ENCODE results near the gene CCDC57.

The CCDC57 gene

DNA sequence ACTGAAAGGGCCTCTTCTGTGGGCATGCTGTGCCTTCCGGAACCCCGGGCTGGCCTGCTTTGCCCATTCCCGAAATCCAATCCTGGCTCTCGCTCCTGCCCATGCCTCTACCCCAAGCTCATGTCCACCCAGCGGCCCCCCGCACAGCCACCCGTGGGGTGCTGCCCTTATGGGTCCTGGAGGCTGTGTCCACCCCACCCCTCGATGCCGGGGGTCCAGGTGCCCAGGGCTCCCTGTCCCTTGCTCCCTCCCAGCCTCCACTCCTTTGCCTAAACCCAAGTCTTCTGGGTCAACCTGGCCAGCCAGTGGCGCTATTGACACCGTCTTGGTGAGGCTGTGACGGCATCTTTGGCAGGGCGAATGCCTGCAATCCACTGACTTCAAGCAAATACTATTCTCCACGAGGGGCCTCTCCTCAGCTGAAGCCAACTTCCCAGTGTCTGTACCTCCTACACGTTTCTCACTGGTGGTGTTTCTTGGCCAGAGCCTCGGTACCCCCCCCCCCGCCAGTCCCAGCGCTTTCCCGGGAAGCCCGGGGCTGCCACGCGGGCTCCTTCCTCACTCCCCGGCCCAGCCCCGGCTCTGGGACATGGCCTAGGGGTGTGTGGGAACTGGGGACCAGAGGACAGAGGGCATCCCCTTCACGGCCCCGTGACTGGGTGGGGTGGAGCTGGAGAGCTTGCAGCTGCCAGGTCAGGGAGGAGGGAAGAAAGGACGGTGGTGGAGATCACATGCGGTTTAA lies 134.9 kb downstream of the CCDC57 start:
- DNase-seq = no peak

DNA sequence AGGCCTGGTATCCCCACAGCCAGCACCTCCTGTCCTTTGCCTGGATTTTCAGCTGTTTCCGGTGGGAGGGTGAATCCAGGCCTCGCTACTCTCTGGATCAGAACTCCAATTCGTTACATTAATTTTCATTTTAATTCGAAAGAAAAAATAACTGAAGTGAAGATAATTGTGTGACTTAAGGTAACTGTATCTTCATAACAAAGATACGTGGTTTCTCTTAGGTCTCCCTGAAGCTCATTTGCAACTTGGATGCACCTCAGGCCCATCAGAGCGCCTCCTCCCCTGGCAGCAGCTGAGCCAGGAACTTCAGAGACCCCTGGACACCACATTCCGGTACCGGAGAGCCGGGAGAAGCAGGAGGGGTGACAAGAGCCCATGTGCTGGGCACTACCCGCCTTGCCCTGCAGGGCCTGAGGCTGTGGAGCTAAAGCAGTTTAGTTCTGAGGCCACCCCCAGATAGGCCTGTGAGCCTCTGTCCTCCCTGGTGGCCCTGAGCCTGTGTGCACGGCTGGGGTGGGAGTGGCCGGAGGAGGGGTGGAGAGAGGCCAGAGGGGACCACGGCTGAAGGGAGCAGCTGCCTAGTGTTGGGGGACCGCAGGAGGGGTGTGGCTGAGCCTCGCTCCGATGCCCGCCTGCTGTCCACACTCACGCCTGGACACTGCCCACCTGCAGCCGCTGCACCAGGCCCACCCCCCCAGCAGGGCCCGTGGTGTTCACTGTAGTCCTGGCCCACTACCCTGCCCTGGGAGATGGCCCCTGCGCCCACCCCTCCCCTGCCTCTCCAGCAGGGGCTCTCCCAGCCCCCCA lies 135.7 kb downstream of the CCDC57 start:
- no peak for DNase-seq

DNA sequence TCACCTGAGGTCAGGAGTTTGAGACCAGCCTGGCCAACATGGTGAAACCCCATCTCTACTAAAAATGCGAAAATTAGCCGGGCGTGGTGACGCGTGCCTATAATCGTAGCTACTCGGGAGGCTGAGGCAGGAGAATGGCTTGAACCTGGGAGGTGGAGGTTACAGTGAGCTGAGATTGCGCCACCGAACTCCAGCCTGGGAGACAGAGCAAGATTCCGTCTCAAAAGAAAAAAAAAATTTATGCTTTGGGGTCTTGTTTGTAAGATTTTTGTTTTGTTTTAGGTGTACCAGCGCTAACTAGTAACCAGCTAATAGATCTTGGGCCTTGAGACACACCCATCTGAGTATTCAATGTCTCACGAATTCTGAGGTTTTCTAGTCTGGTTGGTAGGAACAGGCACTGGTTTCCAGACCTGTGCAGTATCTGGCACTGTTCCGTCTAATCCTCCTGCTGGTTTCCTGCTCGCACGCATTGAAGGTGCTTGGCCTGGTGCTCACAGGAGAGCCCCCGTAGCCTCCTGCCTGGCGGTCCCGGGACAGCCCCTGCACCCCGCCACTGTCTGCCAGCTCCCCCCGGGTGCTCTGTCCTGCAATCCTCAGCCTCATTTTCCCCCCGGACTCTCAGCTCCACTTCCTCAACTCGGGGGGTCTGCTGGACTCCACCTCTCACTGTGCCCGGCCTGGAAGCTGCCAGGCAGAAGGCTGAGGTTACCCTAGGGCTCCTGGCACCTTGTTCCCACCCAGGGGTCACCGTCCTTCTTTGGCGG lies 136.4 kb downstream of the CCDC57 start:
- no peak for DNase-seq

DNA sequence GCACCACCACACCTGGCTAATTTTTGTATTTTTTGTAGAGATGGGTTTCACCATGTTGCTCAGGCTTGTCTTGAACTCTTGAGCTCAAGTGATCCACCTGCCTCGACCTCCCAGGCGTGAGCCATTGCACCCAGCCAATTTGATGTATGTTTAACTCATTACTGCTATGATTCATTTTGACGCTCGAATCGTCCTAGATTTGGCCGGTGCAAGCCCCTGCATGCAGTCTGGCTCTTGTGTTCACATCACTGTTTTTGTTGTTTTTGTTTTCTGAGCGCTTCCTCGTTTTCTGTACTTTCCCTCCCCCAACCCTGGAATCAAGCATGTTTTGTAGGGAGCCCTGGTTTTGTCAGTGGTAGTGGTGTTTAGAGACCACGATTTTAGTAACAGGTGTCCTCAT lies 139.2 kb downstream of the CCDC57 start:
- no peak for DNase-seq

DNA sequence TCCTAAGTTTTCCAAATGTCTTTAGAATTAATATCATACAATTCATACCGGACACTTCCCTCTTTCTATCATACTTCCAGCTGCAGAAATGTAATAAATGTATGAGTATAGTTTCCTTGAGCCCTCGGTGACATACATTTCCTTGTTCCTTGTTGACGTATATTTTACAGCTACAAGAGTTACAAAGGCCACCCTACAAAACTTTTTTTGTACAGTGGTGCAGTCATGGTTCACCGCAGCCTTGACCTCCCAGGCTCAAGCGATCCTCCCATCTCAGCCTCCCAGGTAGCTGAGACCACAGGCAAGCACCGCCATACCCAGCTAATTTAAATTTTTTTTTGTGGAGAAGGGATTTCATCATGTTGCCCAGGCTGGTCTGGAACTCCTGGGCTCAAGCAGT lies 139.8 kb downstream of the CCDC57 start:
- no peak for DNase-seq

DNA sequence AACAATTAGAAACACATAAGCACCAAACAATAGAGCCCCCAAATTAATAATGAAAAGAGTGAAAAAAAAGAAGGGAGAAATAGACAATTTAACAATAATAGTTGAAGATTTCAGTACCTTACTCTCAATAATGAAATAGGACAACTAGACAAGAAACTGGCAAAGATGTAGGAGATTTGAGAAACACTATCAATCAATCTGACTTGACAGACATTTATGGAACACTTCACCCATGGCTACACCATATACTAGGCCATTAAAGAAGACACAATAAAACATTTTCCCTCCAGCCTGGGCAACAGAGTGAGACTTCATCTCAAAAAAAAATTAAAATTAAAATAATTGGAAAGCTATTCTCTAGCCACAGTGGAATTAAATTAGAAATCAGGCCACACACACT lies 142.0 kb downstream of the CCDC57 start:
- DNase-seq = no peak

DNA sequence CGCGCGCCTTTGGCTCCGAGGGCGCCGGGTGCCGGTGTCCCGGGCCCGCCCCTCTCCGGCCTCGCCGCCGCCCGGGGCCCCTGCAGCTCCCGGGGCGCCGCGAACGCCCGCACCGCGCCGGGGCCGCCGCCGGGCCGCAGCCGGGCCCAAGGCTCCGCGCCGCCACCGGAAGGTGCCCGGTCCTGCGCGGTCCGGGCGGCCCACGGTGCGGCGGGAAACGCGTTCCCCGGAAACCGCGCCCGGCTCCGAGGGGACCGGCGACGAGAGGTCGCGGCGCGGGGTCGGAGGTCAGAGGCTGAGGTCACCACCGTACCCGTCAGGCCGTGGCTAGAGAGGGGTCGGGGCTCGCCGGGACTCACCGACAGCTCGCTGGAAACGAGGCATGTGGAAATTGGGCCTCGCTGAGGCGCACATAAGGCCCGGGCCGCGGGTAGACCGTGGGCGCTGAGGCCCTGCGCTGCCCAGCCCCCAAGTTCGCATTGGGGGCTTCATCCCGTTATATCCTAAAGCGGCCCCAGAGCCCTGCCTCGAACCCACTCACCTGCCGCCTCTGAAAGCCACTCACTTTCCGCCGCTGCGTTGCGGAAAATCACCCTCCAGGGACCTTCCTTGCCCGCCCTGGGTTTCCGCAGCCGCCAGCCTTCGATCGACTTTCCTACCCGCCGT lies 146.9 kb downstream of the CCDC57 start, which contains the start of gene DUS1L:
TSS of gene DUS1L (minus strand) at position 167 of the 666 bp plus-strand sequence. CDS start 745 bp downstream, outside the sequence.
- peak; percentile 42 to 62 (median 50) for DNase-seq

DNA sequence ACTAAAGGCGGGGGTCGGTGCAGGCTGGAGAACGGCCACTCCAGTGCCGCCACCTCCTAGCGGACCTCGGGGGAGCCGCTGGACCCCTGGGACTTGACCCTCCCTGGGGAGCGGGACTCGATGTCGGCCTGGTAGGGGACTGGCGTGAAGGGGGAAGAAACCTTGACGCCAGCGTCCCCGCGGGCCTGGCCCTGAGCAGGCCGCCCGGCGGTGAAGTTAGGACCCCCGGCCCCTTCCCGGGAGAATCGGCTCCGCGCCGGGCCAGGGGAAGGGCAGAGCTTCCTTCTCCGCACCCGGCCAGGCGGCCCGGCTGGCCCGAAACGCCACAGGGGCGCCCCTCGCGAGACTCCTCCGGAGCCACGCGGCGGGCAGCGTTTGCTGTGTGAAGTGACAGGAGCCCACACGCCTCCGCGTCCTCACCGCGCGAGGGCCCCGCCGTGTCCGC lies 147.4 kb downstream of the CCDC57 start:
- no peak for DNase-seq

DNA sequence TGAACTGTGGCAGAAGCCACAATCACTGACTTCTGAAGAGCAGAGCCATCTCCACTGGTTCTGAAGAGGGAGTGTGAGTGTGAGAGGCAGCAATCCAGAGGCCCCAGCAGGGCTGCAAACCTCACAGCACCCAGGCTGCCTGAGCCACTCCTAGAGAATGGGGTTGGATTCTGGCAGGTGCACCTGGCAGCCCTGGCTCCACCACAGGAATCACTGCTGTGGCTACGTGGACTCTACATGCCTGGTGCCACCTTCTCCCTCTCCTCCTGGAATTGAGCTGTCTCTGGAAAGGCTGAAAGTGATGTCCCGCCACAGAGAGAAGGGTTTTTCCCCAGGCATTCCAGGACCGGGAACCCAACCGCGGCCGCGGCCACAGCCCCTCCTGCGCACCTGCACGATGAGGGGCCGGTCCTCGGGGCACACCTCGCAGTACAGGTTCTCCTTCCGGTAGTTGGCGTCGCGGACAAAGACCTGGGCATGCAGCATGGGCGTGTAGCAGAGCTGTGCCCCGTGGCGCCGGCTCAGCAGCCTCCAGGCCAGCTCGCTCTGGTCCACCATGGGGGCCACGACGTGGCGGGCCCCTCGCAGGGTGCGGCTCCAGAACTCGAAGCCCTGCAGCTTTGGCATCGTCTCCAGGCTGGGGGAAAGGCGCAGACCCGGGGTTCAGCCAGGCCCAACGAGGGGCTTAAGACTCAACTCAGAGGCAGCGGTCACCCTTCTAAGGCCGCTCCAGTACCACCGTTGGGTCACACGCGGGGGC lies 148.0 kb downstream of the CCDC57 start:
- no peak for DNase-seq

DNA sequence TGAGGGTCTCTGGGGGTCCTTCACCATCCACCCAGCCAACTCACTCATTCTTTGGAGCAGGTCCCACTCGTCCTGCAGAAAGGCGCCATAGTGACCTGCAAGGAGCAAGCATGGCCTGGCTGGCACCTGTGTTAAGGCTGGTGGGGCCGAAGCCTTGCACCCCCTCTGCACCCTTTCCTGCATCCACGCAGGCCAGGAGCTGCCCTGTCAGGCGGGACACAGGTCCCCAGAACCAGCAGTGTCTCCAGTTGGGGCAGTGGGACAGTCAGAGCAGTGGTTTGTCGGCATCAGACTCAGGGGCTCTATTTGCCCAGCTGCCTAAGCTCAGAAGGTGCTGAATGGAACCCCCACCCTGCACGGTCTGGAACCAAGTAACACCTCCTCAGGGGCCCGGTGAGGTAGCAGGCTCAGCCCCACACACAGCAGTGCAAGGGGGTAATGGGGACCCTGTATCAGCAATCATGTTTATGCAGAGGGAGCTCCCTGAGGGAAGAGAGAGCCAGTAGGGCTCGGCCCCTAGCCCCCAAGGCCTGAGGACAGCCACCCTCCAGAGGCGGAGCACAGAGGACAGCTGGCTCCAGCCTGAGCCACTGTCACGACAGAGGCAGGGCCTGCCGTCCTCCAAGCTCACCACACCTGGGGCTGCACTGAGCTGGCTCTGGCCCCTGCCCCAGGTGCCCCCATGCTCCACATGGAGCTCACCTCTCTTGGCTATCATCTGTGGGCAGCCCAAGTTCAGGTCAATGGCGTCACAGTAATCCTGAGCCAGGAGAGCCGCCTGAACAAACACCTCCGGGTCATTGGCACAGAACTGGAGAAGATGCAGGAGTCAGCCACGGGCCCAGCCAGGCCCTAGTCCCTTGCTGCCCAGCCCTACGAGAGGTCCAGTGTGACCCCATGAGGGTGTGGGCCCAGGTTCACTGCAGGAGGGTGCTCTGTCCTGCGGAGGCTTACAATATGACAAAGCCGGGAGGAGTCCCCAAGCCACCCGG lies 148.9 kb downstream of the CCDC57 start:
- DNase-seq = no peak

DNA sequence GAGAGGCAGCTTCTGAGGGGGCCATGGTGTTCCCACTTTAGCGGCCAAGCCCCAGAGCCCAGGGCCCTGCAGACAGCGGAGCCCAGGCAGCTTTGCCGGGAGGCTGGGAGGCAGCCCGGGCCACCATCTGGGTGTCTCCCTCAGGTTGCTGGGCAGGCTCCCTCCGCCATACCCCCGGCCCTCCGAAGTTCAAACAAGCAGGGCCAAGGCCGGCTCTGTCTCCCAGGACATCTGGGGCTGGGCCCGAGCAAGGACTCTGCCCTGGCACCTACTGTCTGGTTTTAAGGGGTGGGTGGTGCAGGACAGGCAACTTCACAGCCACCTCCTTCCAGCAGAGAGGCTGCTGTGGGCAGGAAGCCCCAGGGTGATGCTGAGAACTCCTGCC lies 149.7 kb downstream of the CCDC57 start:
- DNase-seq = no peak

DNA sequence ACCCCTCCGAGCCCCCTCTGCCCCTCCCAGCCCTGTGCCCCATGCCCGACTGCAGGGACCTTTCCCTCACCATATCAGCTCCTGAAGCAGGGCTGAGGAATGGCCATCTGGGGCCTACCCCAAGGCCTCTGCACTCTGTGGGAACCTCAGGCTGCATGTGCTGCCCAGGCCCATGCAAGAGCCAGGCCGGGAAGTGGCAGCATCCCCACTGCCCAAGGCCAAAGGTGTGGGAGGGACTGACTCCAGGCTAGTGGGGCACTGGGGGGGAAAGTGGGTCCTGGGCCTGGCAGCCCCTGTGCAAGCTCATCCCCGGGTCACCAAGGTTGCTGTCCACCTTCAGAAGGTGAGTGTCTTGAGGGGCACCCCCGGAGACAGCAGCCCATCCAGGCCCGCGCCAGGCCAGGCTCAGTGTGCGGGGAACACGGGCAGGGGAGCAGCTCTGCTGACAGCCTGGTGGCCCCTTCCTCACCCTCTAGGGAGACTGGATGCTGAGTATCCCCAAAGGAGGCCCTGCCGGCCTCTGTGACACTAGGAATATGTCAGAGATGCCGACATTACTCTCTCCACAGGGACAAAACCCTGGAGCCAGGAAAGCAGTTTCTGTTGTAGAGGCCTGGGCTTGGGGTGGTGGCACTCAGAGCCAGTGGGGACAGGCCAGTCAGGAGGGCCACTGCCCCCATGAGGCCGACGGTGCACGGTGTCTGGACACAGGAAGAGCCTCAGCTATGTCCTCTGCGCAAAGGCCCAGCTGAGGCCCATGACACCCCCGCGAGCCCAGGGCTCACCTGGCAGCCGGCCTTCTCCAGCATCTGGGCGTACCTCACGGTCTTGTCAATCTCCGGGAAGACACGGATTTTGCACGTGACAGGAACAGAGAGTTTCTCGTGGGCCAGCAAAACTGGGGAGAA lies 150.3 kb downstream of the CCDC57 start:
- DNase-seq = no peak

DNA sequence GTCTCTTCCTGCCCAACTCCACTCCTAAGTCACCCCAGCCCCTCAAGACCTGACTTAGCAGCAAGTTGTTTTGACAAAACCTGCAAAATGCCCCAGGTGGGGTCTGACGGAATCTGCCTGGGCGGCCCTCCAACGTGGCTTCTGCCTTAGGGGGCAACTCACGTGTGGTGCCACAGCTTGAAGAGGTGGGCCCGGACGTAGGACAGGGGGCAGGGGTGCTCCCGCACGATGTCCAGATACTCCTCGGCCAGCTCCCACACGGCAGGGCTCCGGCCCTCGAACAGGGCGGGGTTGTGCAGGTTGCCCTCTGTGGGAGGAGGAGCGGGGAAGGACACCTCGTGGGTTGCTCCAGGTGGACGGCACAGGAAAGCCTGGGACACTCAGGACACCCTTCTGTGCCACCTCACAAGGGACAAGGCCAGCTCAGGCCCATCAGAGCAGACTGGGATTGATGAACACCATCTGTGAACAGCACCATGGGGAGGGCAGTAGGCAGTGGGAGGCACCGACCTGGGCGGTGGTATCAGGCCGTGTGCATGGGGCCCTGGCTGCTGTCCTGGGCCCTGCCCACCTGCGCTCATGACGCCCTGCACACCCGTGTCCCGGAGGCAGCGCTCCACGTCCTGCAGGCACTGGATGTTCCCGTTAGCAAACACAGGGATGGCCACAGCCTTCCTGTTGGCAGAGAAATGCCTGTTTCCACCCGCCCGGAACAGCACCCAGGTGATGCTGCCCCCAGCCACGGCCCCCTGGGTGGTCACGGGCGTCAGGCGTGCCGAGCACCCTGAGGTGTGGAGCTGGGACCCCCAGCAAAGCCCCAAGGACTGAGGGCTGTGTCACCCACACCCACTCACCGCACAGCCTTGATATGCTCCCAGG lies 151.4 kb downstream of the CCDC57 start:
- no peak for DNase-seq

DNA sequence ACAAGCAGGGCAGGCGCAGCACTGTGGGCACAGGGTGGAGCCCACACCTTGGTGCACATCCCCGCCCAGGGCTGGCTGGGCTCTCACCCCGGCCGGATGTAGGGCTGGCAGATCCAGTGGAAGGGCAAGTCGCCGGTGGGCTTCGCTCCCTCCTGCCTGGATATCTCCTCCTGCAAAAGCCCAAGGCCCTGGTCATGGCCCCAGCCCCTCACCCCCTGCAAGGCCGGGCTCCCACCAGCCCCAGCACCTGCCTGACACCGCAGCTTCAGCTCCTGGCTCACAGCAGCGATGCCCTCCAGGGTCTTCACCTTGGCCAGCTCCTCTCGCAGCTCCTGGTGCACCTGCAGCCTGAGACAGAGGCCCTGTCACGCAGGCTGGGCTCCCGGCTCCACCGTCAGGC lies 152.0 kb downstream of the CCDC57 start:
- DNase-seq = no peak

DNA sequence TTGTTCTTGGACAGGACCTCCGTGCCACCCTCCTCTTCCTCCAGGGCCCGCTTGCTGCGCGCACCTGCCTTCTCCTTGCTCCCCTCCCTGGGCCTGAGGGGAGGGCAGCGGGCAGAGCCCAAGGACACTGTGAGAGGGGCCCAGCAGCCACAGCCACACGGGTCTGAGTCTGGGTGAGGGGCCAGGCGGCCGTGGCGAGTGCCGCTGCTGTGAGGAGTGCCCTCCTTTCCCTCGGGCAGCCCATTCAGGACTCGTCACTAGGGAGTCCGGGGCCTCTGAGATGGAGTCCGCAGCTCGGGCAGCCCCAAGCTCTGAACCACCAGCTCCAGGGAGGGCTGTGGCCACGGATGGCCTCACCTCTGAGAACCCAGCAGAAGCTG lies 152.7 kb downstream of the CCDC57 start:
- DNase-seq = no peak

DNA sequence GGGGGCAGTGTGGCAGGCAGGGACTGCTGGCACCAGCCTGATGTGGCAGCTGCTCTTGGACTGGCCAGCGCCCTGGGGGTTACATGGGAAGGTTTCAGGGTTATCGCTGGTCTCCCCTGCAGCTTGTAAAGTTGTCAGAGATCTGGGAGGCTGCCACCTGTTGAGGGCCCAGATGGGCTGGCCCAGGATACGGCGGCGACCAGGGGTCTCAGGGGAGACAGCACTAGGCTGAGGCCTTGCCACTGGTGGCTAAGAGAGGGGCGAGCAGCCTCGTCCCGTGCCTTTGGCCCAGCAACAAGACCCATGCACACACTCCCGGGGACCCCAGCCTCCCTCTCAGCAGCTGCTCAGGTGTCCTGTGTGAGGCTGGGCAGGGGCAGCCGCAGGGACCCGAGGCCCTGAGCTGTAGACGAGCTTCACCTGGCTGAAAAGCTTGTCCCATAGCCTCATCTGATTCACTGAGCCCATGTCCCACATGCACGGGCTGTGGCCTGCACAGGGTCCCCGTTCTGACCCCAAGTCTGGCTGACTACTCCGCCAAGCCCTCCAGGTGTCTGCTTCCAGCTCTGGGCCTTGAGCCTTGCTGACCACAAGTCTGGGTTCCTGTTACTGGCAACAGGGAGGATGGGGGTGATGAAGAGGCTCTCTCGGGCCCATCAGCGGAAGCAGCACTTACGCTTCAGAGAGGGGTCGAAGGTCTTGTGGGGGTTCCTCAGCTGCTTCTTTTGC lies 153.2 kb downstream of the CCDC57 start:
- no peak for DNase-seq

DNA sequence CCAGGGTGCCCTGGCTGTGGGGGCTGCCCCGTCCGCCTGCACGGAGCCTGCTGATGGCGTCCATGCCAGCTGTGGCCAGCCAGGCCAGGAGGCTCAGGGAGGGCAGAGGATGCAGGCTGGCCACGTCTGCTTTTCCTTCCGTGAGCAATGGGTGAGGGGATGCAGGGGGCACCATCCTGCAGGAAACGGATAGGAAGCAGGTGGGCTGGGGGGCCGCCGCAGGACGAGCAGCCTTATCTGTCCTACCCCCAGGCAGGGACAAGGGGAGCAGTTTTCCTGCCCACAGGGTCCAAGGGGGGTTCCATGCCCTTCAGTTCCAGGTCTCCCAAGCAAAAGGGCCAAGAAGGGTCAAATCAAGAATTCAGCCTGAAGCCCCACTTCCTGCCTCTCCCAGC lies 153.8 kb downstream of the CCDC57 start:
- no peak for DNase-seq

Measured in activated CD4-positive, CD25-positive, alpha-beta regulatory T cell (primary cell).